PC-3 (cell line): ENCODE results near the gene SNCAIP. TPM values are rescaled to one million over a fixed set of nuclear protein-coding genes. Genes with fewer than 3 reads are reported as not detected.

ENCODE experiments used
- ATAC-seq: fragments of 200-7000 bp; cut with Tn5 transposase; 2 replicates; pipeline ENCODE4 v1.9.1; 2020; ENCODE audit warnings: mild to moderate bottlenecking, moderate library complexity
- BruUV-seq: library from RNA; stranded (reverse); fragments of 400-500 nt; replicated peaks from 2 replicates; lab custom pipeline; 2021; lab: Mats Ljungman, UMichigan
- CTCF ChIA-PET: fragments of 300-600 bp; sonication (Branson Sonifier 250); formaldehyde crosslinking; loops from one replicate; lab custom pipeline; 2022; ENCODE audit warnings: antibody characterized with exemption; lab: Charles Lee
- POLR2A ChIA-PET: fragments of 300-600 bp; sonication (Branson Sonifier 250); formaldehyde crosslinking; loops from one replicate; lab custom pipeline; 2022; ENCODE audit warnings: antibody characterized with exemption; ENCODE audit not compliant: unreplicated experiment; lab: Charles Lee
- DNase-seq: peaks from one replicate; pipeline ENCODE4 v3.0.0-alpha.2; 2015
- H2AFZ ChIP-seq: fragments of 300-600 bp; sonication (generic); 2 replicates; pipeline ENCODE4 v1.6.0; 2016; ENCODE audit warnings: antibody characterized with exemption, low read length
- H3F3A ChIP-seq: fragments of 300-600 bp; sonication (generic); one replicate; pipeline ENCODE4 v1.6.0; 2017; ENCODE audit warnings: antibody characterized with exemption, low read length, control low read depth, mild to moderate bottlenecking; ENCODE audit not compliant: unreplicated experiment
- H3K27ac ChIP-seq: fragments of 300-600 bp; sonication (generic); 2 replicates; pipeline ENCODE4 v1.5.1; 2016; ENCODE audit warnings: mild to moderate bottlenecking, low read length
- H3K27me3 ChIP-seq: fragments of 300-600 bp; sonication (generic); 2 replicates; pipeline ENCODE4 v1.6.1; 2016; ENCODE audit warnings: low read length, mixed read lengths
- H3K36me3 ChIP-seq: fragments of 300-600 bp; sonication (generic); 2 replicates; pipeline ENCODE4 v1.6.1; 2016; ENCODE audit warnings: low read depth, mixed run types, low read length, mixed read lengths
- H3K4me1 ChIP-seq: fragments of 300-600 bp; sonication (generic); 2 replicates; pipeline ENCODE4 v1.5.1; 2016; ENCODE audit warnings: low read length; ENCODE audit not compliant: insufficient read depth
- H3K4me2 ChIP-seq: fragments of 300-600 bp; sonication (generic); 2 replicates; pipeline ENCODE4 v1.6.0; 2016; ENCODE audit warnings: low read length
- H3K4me3 ChIP-seq: fragments of 300-600 bp; sonication (generic); 2 replicates; pipeline ENCODE4 v1.5.1; 2016; ENCODE audit warnings: mild to moderate bottlenecking, low read length, mixed read lengths
- H3K79me2 ChIP-seq: fragments of 300-600 bp; sonication (generic); 2 replicates; pipeline ENCODE4 v1.6.1; 2017; ENCODE audit warnings: low read length, mixed read lengths
- H3K9ac ChIP-seq: fragments of 300-600 bp; sonication (generic); 2 replicates; pipeline ENCODE4 v1.6.0; 2016; ENCODE audit warnings: mild to moderate bottlenecking, low read length
- H3K9me2 ChIP-seq: fragments of 300-600 bp; sonication (generic); replicated peaks from 2 replicates; pipeline ENCODE4 v1.6.1; 2016; ENCODE audit warnings: mixed run types, low read length, mixed read lengths
- H3K9me3 ChIP-seq: fragments of 300-600 bp; sonication (generic); 2 replicates; pipeline ENCODE4 v1.6.1; 2016; ENCODE audit warnings: low read length, mixed read lengths
- H4K20me1 ChIP-seq: fragments of 300-600 bp; sonication (generic); 2 replicates; pipeline ENCODE4 v1.6.1; 2016; ENCODE audit warnings: low read length, mixed read lengths
- CTCF ChIP-seq: fragments of 300-600 bp; sonication (generic); conservative IDR thresholded peaks from 2 replicates; pipeline ENCODE4 v1.5.1; 2017; ENCODE audit warnings: antibody characterized with exemption, low read depth, mild to moderate bottlenecking, low read length
- EZH2 ChIP-seq: fragments of 300-600 bp; sonication (generic); IDR thresholded peaks from one replicate; pipeline ENCODE4 v1.6.1; 2017; ENCODE audit warnings: antibody characterized with exemption, mild to moderate bottlenecking, low read length; ENCODE audit not compliant: unreplicated experiment
- EZH2phosphoT487 ChIP-seq: fragments of 300-600 bp; sonication (generic); IDR thresholded peaks from 2 replicates; pipeline ENCODE4 v1.6.1; 2018; ENCODE audit warnings: mild to moderate bottlenecking, antibody characterized with exemption, low read length, borderline replicate concordance
- intact Hi-C: fragments of 100-400 bp; cut with micrococcal nuclease; formaldehyde crosslinking; loops from 2 replicates; pipeline ENCODE4 v1.9.0; 2023
- total RNA-seq: library from RNA; depleted of rRNA; stranded (reverse); fragments of >200 nt; gene quantifications from 2 replicates; pipeline ENCODE4 v1.2.3, GENCODE V29; 2014

Gene SNCAIP
- total RNA-seq, 1 experiment from 2014 or later = not detected

- no TSS peak for BruUV-seq
These were observed 178.7 kb downstream of the SNCAIP start for GRCh38 chr5:122490718-122491117.

GRCh38 chr5:122492675-122493074, 180.6 kb downstream of the SNCAIP start:
- Histone ChIP-seq H2AFZ (no peak overlapping the region), H3K27me3 (no peaks in the 10 kb centered on the region), H3K9me2 (no peaks in the 10 kb centered on the region), H3K79me2 (no peaks in the 10 kb centered on the region), H3K36me3 (no peaks in the 10 kb centered on the region), H3F3A (no peaks in the 10 kb centered on the region), H3K27ac (no peak overlapping the region), H3K4me1 (no peaks in the 10 kb centered on the region), H3K9ac (no peak overlapping the region), H3K9me3 (no peaks in the 10 kb centered on the region), H4K20me1 (no peaks in the 10 kb centered on the region), H3K4me3 (no peak overlapping the region), H3K4me2 (no peak overlapping the region)
- ChIA-PET CTCF (no interaction called here), POLR2A (no interaction called here)
- ATAC-seq = no peak
- no TSS peak for BruUV-seq
- peak; percentile 45 for DNase-seq
- intact Hi-C loops = loop anchor here (10.0 kb wide), 1 partner anchor 298 kb away; no protein-coding TSS in a partner anchor
- TF ChIP-seq CTCF = peak; percentile 56
- no peak for TF ChIP-seq EZH2

More at GRCh38 chr5:122490718-122491117, 178.7 kb downstream of the SNCAIP start:
- no peak for DNase-seq
- Histone ChIP-seq H2AFZ (no peak overlapping the region), H3K4me2 (no peak overlapping the region), H3K27ac (no peak overlapping the region), H3F3A (no peaks in the 10 kb centered on the region), H3K4me3 (no peak overlapping the region), H3K4me1 (no peaks in the 10 kb centered on the region), H3K79me2 (no peaks in the 10 kb centered on the region), H4K20me1 (no peaks in the 10 kb centered on the region), H3K27me3 (no peaks in the 10 kb centered on the region), H3K36me3 (no peaks in the 10 kb centered on the region), H3K9ac (no peak overlapping the region), H3K9me2 (no peaks in the 10 kb centered on the region), H3K9me3 (no peaks in the 10 kb centered on the region)
- POLR2A ChIA-PET = no interaction called here
- no peak for ATAC-seq
- intact Hi-C loops = loop anchor here (10.0 kb wide), 1 partner anchor 296 kb away; no protein-coding TSS in a partner anchor
- TF ChIP-seq EZH2 = no peak
- TF ChIP-seq EZH2phosphoT487 = no peak
- no peak for TF ChIP-seq CTCF
- CTCF ChIA-PET = no interaction called here

GRCh38 chr5:122493091-122494021, 181.3 kb downstream of the SNCAIP start:
- H3K4me3 ChIP-seq = no peak overlapping the region
- H3K9ac ChIP-seq = no peak overlapping the region
- H4K20me1 ChIP-seq = no peaks in the 10 kb centered on the region
- H3K9me2 ChIP-seq = no peaks in the 10 kb centered on the region
- no peaks in the 10 kb centered on the region for H3K27me3 ChIP-seq
- H3K36me3 ChIP-seq = no peaks in the 10 kb centered on the region
- intact Hi-C loops = loop anchor here (10.0 kb wide), 1 partner anchor 299 kb away; no protein-coding TSS in a partner anchor
- ChIA-PET CTCF (no interaction called here), POLR2A (no interaction called here)
- DNase-seq = no peak
- no peaks in the 10 kb centered on the region for H3F3A ChIP-seq
- H3K27ac ChIP-seq = no peak overlapping the region
- no peaks in the 10 kb centered on the region for H3K79me2 ChIP-seq
- H3K9me3 ChIP-seq = no peaks in the 10 kb centered on the region
- no peaks in the 10 kb centered on the region for H3K4me1 ChIP-seq
- TF ChIP-seq EZH2phosphoT487 (no peak), CTCF (no peak), EZH2 (no peak)
- no TSS peak for BruUV-seq
- H3K4me2 ChIP-seq = no peak overlapping the region
- no peak overlapping the region for H2AFZ ChIP-seq
- ATAC-seq = no peak
